NCI-H748 (cell line): ENCODE data around the gene TRABD2B.

Experiments
- DNase-seq: peaks from one replicate; lab custom pipeline; 2025; ENCODE audit not compliant: unreplicated experiment; lab: John Stamatoyannopoulos, UW

The TRABD2B gene

DNA sequence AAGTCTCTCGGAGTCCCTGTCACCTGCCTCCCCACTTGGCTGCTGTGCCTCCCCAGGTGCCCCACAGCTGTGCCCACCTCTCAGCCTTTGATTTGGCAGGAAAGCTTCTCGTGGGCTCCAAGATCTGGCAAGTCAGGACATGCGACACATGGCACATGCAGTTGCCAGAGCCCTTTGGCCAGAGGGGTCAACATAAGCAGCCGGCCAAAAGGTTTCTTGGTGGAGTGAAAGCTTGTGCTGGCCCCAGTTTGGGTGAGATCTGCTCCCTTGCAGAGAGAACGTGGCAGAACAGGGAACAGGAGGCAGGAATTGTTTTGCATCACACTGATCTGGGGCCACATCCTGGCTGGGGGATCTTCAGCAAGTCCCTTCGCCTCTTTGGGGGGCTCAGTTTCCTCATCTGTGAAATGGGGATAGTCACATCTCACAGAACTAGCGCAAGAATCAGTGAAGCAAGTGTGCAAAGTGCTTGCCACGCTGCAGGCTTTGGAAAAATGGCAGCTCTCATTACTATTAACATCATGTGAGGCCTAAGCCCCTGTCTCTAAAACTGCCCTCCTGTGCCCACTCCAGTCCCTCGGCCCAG lies 232.6 kb downstream of the TRABD2B start:
- no peak for DNase-seq

DNA sequence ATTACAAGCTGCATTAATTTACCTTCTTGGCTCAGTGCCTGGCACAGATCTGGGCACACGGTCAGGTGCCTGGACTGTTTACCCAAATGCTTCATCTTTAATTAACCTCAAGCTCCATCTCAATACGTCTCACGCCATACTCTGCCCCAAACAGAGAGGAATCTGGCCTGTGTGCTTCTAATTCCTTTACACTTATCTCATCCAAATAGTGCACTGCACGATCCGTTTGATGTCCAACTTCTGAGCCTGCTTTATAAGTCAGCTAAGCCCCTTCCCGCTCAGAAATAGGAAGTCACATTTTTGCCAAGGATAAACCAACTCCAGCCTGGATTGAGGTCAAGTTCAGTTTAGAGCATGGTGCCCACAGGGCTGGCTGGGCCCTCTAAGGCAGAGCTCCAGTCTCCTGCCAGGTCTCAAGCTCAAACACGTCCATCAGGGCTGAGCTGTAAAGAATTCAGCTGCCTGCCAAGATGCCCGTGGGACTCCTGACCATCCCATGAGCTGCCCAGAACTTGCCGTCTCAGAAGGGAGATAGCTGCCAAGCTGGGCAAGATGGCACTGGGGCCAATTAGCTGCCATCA lies 233.5 kb downstream of the TRABD2B start:
- DNase-seq: no peak

- DNase-seq: no peak
Observed at GRCh38 chr1:47761974-47762373, 235.2 kb downstream of the TRABD2B start.

DNA sequence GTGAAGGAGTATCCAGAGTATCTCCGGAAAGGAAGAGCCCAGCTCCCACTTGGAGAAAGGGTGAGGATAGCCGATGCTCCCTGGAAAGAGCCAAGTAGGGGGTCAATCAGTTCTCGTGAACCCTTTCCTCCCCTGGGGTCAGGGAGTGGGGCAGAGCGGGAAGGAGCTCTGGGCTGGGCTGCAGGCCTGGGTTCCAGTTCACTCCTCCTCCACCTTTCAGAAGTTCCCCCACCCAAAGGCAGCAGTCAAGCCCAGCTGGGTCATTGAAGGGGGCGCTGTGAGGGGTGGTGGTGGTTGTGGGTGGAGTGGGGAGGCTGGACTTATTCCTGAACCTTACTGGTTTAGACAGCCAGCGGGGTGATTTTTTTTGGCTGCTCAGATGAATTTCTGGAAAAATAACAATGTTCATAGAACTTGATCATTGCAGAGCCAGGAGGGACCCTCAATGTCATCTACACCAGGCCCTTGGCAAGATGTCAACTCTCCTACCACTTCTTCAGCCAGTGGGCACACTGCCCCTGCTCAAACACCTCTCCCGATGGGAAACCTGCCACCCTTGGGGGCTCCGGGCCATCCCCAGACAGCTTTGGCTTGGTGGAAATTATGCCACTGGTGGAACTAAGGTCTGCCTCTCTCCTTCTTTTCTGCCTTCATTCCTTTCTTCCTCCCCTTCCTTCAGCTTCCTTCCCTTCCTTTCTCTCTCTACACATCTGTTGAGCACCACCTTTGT lies 235.8 kb downstream of the TRABD2B start:
- no peak for DNase-seq

DNA sequence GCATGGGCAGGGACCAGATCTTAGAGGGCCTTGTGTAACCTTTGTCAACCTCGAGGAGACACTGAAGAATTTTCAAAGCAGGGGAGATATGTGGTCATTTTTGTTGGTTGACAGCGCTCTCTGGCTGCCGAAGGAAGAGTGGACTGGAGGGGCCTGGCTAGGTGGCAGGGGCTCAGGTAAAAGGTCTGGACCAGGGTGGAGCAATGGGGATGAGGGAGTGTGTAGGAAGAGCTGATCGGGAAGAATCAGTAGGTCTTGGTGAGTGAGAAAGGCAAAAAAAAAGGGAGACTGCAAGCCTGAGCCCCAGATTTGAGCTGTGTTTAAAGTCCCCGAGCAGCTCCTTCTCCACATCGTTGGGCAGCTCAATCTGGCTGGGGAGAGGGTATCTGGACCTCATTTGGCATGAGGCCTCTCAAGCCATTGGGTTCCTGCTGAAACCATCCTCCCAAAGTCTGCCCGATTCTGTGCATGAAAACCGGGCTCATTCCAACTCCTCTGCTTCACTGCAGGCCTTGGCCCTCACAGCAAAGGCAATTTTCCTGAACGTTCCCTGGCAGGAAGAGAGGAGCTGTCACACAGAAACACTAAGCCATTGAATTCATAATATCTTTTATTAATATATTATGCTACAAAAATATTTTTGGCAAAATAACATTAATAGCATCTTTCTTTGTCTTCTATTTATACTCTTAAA lies 237.1 kb downstream of the TRABD2B start:
- no peak for DNase-seq

DNA sequence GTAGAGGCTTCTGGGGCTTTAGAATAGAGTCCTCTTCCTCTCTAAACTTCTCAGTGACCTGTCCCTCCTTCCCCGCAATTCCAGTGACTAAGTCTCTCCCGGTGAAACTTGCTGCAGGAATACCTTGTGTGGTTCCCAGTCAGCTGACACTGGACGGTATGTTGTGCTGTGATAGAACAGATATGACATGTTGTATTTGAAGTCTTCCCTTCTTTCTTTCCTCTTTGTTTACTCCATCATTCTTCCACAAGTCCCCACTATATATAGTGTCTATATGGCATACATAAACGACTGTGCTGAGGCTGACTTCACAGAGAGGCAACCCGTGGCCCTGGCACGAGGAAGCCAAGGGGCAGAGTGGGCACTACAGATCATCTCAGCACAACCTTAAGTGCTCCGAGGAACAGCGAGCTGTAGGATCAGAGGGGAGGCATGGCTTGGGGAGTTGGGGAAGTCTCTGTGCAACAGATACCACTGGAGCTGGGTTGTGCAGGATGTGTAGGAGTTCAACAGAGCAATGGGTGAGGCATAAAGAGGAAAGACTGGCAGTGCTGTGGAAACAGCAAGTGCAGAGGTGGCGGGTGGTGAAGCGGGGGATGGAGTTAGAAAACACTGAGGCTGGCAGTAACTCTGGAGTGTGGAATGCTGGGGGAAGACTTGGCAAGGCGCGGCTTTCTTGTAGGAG lies 237.8 kb downstream of the TRABD2B start:
- no peak for DNase-seq

DNA sequence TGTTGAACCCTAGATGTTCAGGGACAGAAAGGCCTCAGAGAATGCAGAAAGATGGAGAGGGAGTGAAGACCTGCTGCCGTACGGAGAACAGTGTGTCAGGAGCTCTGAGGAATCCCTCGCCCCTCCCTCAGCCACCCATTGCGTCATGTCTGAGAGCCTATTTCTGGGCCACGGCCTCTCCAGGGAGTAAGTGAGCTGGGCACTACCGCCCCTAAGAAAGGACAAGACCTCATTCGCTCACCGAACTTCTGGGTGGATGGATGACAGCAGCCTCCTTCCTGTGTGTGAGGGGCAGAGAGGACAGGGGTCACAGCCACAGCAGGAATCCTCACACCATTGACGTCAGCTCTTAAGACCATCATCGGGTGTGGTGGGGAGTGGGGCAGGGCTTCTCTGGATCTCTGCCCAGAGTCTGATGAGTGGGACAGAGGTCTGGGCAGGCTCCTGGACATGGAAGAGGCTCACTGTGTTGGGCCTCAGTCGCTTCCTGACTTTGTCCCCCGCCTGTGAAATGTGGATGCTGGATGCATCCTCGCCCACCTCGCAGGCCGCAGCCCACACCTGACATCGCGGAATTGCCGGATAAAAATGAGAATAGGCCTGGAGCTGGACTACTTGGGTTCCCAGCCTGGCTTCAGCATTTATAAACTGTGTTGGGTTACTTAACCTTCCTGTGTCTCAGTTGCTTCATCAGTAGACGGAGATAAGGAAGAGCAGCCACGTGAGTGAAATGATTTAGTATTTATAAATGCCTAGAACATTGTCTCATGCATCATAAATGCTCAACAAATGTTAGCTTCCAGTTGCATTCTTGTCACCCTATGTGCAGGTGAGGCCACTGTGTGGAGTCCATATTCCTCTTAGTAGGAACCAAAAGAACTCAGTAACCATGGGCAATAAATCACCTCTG lies 238.6 kb downstream of the TRABD2B start:
- no peak for DNase-seq

- no peak for DNase-seq
Observed at GRCh38 chr1:47757226-47757975, 239.8 kb downstream of the TRABD2B start.

GRCh38 chr1:47756411-47756810 lies 240.8 kb downstream of the TRABD2B start:
- DNase-seq: no peak

GRCh38 chr1:47756006-47756405 lies 241.2 kb downstream of the TRABD2B start:
- no peak for DNase-seq

GRCh38 chr1:47755101-47755990 lies 241.8 kb downstream of the TRABD2B start:
- DNase-seq: peak; percentile 8

DNA sequence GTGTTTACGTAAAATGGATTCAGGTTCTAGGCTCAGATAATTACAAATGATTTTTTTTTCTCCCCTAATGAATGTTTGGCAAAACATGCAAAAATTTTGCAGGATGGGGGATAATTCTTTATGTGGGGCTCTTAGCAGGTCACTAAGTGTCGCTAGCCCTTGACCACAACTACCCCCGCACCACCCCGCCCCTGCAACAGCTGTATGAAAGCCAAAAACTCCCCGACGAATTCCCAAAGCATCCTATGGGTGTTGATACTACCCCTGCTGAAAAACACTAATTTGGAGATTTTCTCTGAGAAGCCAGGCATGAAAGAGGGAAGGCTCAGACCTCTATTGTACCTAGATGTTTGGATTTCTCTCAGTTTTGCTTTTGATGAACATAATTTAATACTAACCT lies 243.0 kb downstream of the TRABD2B start:
- no peak for DNase-seq

GRCh38 chr1:47753808-47754207 lies 243.4 kb downstream of the TRABD2B start:
- no peak for DNase-seq

GRCh38 chr1:47752559-47752958 lies 244.6 kb downstream of the TRABD2B start:
- DNase-seq: no peak

- DNase-seq: no peak
Observed at GRCh38 chr1:47751996-47752451, 245.2 kb downstream of the TRABD2B start.

GRCh38 chr1:47751193-47751592 lies 246.0 kb downstream of the TRABD2B start:
- peak; percentile 49 for DNase-seq

GRCh38 chr1:47745715-47746609 lies 251.2 kb downstream of the TRABD2B start:
- DNase-seq: no peak
